C4-2B (cell line): Measurements from ENCODE around the gene FYCO1.

Source experiments
- CTCF ChIP-seq: fragments of 450-650 bp; conservative IDR thresholded peaks from 2 replicates; pipeline ENCODE4 v1.5.1; 2017; ENCODE audit warnings: mild to moderate bottlenecking
- ZFX ChIP-seq: fragments of 450-650 bp; IDR thresholded peaks from 2 replicates; pipeline ENCODE4 v1.6.1; 2017

GRCh38 chr3:45896956-45897355 lies 98.7 kb downstream of the FYCO1 start:
- TF ChIP-seq CTCF (no peak), ZFX (no peak)
